Measurements from ENCODE around the gene SLC34A3.
"Not testable (repeated sequence)": the region's sequence is repeated elsewhere in the genome, so short reads cannot be mapped to it uniquely, and the experiment has no call there.

Gene SLC34A3

DNA sequence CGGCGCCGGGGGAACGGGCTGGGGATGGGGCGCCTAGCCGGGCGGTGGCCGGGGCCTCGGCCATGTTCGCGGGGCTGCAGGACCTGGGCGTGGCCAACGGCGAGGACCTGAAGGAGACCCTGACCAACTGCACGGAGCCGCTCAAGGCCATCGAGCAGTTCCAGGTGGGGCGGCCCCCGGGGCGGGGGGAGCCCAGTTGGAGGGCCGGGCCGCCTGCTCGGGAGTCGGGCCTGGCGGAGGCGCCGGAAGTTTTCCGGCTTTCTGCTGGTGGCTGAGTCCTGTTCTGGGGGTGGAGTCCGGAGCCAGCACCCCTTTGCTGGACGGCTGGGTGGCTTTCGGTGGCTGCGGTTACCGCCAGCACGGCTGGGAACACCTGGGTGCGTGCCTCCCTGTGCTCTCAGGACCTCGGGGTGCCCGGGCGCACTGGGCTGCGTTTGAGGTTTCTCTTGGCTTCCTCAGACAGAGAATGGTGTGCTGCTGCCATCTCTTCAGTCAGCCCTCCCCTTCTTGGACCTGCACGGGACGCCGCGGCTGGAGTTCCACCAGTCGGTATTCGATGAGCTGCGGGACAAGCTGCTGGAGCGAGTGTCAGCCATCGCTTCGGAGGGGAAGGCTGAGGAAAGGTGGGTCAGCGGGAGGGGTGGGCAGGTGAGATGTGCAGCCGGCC, 24.9 kb downstream of the SLC34A3 start:
- peak; percentile 35 for DNase-seq (ENCODE audit: low spot score)

GRCh38 chr9:137256362-137256761, 25.7 kb downstream of the SLC34A3 start:
- DNase-seq (ENCODE audit: low spot score) = no peak

- DNase-seq (ENCODE audit: low spot score) = no peak
These were observed 26.2 kb downstream of the SLC34A3 start for GRCh38 chr9:137256856-137257255.

DNA sequence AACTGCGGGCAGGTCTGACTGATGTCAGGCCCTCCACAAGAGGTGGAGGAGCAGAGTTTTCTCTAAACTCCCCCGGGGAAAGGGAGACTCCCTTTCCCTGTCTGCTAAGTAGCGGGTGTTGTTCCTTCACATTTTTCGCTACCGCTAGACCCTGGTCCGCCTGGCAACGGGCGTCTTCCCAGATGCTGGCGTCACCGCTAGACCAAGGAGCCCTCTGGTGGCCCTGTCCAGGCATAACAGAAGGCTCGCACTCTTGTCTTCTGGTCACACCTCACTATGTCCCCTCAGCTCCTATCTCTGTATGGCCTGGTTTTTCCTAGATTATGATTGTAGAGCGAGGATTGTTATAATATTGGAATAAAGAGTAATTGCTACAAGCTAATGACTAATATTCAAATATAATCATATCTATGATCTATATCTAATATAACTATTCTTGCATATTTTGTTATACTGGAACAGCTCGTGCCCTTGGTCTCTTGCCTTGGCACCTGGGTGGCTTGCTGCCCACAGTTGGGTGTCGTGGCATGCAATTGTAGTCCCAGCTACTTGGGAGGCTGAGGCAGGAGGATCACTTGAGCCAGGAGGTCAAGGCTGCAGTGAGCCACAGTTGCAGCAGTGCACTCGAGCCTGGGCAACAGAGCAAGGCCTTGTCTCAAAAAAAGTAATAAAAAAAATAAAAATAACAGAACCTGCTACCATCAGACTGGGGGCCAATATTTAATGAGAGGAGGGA, 31.6 kb downstream of the SLC34A3 start:
- not testable (repeated sequence) for DNase-seq (ENCODE audit: low spot score)

- DNase-seq (ENCODE audit: low spot score) = no peak
These were observed 32.2 kb downstream of the SLC34A3 start for GRCh38 chr9:137262909-137263285.

DNA sequence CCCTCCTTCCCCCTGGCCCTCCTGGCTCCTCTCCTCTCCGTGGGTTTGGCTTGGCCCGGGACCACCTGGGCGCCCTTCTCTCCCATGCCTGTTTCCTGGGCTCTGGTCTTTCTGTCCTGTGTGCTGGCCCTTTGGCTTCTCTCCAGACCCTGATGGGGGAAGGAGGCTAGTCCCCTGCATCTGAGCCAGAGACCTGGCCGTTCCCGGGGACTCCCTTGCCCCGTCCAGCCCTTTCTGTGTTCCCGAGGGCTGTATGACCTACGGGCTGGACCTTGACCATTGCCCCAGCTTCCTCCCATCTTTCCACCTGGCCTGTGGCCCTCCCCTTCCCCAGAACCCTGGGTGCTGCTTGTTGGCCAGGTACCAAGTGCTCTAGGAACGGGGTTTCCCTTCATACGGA, 32.8 kb downstream of the SLC34A3 start:
- no peak for DNase-seq (ENCODE audit: low spot score)

GRCh38 chr9:137264067-137264466, 33.4 kb downstream of the SLC34A3 start:
- no peak for DNase-seq (ENCODE audit: low spot score)

- DNase-seq (ENCODE audit: low spot score) = no peak
These were observed 34.9 kb downstream of the SLC34A3 start for GRCh38 chr9:137265496-137266161.

DNA sequence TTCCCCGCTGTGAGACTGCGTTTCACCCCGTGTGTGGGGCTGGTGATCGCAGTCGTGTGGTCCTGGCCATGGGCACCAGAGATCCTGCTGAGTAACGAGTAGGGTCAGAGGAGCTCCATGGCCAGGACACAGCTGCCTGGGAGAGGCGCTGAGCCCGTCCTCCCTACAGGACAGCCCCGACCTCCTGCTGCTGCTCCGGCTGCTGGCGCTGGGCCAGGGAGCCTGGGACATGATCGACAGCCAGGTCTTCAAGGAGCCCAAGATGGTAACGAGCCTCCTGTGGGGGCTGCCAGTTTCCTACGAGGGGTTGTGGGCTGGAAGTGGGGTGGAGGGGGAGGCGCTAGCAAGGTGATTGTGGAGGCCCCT, 35.4 kb downstream of the SLC34A3 start:
- DNase-seq (ENCODE audit: low spot score) = no peak

GRCh38 chr9:137266585-137267453, 36.1 kb downstream of the SLC34A3 start:
- no peak for DNase-seq (ENCODE audit: low spot score)

- DNase-seq (ENCODE audit: low spot score) = no peak
These were observed 37.2 kb downstream of the SLC34A3 start for GRCh38 chr9:137267933-137268355.

- DNase-seq (ENCODE audit: low spot score) = no peak
These were observed 38.0 kb downstream of the SLC34A3 start for GRCh38 chr9:137268538-137269201.

DNA sequence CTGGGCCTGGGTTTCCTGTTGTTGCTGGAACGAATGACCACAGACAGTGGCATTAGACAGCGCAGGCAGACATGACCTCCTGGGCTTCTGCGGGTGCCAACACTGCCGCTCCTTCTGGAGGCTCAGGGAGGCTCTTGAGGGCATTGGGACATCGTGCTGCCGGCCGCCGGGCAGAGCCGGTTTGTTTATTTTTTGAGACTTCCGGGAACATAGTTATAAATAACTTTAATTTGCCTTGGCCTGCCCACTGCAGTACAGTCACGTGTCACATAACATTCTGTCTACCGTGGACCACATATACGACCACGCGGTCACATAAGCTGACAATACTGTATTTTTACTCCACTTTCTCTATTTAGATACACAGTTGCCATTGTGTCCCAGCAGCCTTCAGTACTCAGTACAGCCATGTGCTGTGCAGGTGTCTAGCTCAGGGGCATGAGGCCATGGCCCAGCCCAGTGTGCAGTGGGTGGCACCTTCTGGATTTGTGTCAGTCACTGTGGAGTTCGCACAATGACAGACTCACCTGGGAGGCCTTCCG, 38.6 kb downstream of the SLC34A3 start:
- peak; percentile 55 for DNase-seq (ENCODE audit: low spot score)

- DNase-seq (ENCODE audit: low spot score) = no peak
These were observed 40.4 kb downstream of the SLC34A3 start for GRCh38 chr9:137270929-137271695.

- no peak for DNase-seq (ENCODE audit: low spot score)
These were observed 41.0 kb downstream of the SLC34A3 start for GRCh38 chr9:137271696-137272076.

DNA sequence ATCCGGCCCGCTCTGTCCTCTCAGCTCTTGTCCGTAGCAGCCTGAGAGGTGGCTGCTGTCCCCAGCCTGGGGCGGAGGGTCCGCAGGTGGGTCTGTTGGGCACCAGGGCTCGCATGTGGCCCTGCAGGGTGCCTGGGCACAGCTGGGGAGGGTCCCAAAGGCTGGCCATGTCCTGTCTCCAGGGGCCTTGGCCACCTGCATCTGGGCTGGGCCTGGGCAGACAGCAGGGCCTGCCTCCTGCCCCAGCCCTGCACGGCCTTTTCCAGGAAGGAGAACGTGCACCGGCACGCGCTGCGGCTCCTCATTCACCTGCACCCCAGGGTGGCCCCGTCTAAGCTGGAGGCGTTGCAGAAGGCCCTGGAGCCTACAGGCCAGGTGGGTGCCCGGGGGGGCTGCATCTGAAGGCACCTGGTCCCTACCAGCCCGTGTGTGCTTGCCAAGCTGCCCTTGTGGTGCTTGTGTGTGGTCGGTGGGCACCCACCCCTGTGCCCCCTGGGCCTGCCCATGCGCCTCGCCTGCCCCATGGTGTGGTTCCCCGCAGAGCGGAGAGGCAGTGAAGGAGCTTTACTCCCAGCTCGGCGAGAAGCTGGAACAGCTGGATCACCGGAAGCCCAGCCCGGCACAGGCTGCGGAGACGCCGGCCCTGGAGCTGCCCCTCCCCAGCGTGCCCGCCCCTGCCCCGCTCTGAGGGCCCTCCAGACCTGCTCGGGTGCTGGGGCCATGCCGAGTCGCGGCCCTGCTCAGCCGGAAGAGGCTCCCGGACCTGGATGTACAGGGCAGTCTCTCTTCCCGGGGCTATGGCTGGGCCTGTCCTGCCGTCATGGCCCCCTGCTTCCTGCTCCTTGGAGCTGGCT, 41.8 kb downstream of the SLC34A3 start:
- DNase-seq (ENCODE audit: low spot score) = no peak

GRCh38 chr9:137273095-137273490, 42.4 kb downstream of the SLC34A3 start:
- DNase-seq (ENCODE audit: low spot score) = no peak

DNA sequence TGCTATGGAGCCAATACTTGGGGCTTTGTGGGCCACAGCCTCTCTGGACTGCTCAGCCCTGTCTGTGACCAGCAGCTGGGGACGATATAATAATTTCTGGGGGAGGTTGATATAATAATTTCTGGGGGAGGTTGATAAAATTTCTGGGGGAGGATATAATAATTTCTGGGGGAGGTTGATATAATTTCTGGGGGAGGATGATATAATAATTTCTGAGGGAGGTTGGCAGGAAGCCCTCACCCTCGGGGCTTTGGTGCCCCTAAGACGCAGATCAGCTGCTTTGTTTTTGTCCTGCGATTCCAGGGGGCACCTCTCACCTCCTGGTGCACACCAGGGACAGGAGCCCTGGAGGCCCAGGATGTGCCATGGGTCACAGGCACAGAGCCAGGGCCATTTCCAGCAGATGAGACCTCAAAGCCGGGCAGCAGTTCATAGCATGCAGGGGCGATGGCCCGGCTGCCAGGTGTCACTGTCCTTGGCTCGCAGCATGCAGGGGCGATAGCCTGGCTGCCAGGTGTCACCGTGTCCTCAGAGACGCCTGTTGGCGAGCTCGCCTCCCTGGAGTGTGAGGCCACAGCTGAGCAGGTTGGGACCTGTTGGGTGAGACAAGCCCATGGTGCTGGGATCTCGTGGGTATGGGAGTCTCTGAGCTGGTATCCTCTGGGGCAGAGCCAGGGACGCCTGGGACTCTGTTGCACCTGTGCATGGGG, 43.1 kb downstream of the SLC34A3 start:
- no peak for DNase-seq (ENCODE audit: low spot score)

DNA sequence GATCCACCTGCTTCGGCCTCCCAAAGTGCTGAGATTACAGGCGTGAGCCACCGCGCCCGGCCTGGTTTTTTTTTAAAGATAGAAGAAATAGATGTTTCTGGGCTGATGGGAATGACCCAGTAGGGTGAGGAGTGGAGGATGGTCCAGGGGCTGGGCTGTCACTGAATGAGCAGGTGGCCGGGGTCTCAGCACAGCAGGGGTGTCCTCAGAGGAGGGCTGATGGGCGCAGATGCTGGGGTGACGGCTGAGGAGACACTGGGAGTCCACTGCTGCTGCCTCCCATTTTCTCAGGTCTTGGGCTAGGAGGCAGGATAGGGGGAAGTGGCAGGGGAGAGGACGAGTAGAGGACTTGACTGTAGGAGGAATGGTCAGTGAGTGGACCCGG, 44.5 kb downstream of the SLC34A3 start:
- DNase-seq (ENCODE audit: low spot score) = no peak
